Pons (tissue), 1 donor: ENCODE results near the gene DNAH9.

Source experiments
- DNase-seq: peaks from one replicate; pipeline ENCODE4 v3.0.0-alpha.2; 2016; ENCODE audit warnings: low spot score

Gene DNAH9

DNA sequence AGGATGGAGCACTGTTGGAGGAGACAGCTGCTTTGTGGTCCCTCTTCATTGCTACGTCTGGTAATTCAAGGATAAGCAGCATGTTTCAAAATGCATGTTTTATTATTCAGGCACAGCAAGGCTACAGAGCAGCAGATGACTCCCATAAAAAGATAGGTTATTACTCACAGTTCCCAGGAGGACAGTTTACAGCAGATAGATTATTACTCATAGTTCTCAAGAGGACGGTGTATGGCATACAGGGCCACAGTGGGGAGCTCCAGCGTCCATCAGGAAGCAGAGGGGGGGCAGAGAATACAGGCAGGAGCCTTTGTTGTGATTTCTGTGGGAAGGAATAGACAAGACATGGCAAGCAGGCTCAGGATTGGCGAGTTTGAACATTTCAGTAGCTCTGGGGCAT, 72.9 kb downstream of the DNAH9 start:
- peak; percentile 6 for DNase-seq

DNA sequence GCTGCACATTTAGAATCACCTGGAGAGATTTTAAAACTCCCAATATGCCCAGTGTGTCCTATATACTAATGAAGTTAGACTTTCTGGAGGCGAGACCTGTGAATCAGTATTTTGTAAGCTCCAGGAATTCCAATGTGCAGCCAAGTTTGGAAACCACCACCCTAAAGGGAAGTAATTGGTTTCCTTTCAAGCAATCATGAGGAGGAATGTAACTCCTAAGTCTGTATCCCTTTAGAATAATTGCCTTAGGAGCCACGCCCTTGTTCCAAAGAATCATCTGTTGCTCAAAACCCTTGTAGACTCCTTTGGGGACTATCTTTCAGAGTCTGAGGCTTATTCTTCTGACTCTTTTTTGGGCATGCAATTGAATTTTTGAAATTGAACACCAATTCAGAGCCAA, 84.4 kb downstream of the DNAH9 start:
- DNase-seq = no peak

- DNase-seq = no peak
These were observed 92.4 kb downstream of the DNAH9 start for GRCh38 chr17:11690681-11691080.

GRCh38 chr17:11692688-11693087, 94.4 kb downstream of the DNAH9 start:
- no peak for DNase-seq

GRCh38 chr17:11693284-11693683, 95.0 kb downstream of the DNAH9 start:
- no peak for DNase-seq

- DNase-seq = no peak
These were observed 102.4 kb downstream of the DNAH9 start for GRCh38 chr17:11700668-11701067.

GRCh38 chr17:11701911-11702310, 103.6 kb downstream of the DNAH9 start:
- DNase-seq = no peak

DNA sequence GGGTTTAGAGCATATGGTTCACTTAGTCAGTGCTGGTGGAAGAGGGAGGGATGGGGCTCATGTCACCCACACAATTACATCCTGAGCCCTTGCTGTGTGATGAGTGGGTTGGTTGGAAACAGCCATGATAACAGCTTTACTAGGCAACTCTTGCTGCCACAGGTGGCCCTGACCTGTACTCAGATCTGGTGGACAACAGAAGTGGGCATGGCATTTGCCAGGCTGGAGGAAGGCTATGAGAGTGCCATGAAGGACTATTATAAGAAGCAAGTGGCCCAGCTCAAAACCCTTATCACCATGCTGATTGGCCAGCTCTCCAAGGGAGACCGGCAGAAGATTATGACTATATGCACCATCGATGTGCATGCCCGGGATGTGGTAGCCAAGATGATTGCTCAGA, 105.8 kb downstream of the DNAH9 start:
- no peak for DNase-seq

GRCh38 chr17:11705111-11705510, 106.8 kb downstream of the DNAH9 start:
- DNase-seq = no peak

DNA sequence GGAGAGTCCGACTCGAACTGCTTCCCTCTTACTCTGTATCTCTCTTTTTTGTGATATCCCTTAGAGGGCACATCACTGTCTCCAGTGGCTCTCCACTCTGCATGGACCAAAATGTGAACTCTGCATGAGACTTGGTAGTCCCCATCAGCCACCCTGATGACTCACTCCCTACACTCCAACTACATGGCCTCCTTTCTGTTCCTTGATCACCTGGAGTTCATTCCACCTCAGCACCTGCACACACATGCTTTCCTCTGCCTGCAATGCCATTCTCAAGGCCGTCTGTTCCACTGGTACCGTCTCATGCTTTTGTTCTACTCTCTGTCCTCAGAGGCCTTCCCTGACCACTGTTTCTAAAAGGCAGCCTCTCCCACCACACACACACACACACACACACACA, 109.3 kb downstream of the DNAH9 start:
- no peak for DNase-seq

DNA sequence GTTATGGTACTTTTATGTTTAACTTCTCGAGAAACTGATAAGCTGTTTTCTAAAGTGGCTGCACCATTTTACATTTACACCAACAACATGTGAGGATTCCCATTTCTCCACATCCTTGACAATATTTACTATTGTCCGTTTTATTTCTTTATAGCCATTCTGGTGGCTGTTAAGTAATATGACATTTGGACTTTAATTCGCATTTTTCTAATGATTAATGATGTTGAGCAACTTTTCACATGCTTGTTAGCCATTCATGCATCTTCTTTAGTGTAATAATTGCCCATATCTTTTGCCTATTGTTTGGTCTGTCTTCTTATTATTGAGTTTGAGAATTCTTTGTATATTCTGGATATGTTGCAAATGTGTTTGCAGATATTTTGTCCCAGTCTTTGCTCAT, 114.2 kb downstream of the DNAH9 start:
- no peak for DNase-seq

DNA sequence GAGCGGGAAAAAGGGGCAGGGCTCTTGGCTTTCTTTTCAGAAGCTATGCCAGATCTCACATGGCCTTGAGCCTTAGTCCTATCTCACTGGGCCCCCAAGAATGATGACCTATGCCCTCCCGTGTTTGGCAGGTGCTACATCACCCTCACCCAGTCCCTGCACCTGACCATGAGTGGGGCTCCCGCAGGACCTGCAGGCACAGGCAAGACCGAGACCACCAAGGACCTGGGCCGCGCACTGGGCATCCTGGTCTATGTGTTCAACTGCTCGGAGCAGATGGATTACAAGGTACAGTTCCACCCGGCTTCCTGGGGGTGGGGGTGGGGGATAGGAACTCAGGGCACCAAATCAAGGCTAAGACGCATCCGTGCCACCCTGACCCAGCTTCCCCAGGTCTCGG, 120.9 kb downstream of the DNAH9 start:
- DNase-seq = no peak

- no peak for DNase-seq
These were observed 121.6 kb downstream of the DNAH9 start for GRCh38 chr17:11719856-11720255.

DNA sequence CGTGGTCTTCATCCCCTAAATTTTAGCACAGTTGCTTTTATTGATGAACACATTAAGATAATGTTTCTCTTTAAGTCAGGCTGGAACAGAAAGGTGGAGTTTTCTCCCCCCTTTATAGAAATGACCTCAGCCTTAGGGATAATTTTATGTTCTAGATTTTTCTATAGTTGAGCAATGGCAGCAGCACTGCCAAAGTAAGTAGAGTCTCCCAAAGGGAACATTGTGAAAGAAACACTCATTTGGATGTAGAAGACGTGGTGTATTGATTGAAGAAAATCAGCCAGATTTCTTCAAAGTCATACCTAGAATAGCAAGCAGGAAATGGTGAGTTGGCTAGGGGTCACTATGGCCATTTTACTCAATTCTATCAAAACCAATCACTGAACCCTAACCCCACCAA, 122.5 kb downstream of the DNAH9 start:
- DNase-seq = no peak

DNA sequence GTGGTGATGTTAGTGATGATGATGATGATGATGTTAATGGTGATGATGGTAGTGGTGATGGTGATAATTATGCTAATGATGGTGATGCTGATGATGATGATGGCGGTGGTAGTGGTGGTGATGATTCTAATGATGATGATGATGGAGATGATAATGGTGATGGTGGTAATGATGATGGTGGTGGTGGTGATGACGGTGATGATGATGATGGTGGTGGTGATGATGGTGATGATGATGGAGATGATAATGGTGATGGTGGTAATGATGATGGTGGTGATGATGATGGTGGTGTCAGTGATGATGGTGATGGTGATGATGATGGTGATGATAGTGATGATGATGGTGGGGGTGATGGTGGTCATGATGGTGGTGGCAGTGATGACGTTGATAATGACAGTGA, 132.5 kb downstream of the DNAH9 start:
- no peak for DNase-seq

- peak; percentile 16 for DNase-seq
These were observed 138.5 kb downstream of the DNAH9 start for GRCh38 chr17:11736613-11737312.

- DNase-seq = no peak
These were observed 139.0 kb downstream of the DNAH9 start for GRCh38 chr17:11737313-11737679.

GRCh38 chr17:11738151-11738550, 139.9 kb downstream of the DNAH9 start:
- no peak for DNase-seq

- no peak for DNase-seq
These were observed 141.1 kb downstream of the DNAH9 start for GRCh38 chr17:11739351-11739750.

GRCh38 chr17:11739848-11740247, 141.6 kb downstream of the DNAH9 start:
- DNase-seq = no peak

GRCh38 chr17:11742886-11743285, 144.6 kb downstream of the DNAH9 start:
- DNase-seq = peak; percentile 39

DNA sequence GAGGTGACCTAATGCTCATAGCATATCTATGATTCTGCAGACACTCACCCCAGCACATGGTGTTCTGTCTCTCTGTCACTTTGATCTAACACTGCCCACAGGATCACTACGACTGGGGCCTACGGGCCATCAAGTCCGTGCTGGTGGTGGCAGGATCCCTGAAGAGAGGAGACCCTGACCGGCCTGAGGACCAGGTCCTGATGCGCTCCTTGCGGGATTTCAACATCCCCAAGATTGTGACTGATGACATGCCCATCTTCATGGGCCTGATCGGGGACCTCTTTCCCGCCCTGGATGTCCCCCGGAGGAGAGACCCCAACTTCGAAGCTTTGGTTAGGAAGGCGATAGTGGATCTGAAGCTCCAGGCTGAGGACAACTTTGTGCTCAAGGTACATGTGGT, 146.4 kb downstream of the DNAH9 start:
- no peak for DNase-seq

GRCh38 chr17:11747441-11747840, 149.2 kb downstream of the DNAH9 start:
- no peak for DNase-seq

DNA sequence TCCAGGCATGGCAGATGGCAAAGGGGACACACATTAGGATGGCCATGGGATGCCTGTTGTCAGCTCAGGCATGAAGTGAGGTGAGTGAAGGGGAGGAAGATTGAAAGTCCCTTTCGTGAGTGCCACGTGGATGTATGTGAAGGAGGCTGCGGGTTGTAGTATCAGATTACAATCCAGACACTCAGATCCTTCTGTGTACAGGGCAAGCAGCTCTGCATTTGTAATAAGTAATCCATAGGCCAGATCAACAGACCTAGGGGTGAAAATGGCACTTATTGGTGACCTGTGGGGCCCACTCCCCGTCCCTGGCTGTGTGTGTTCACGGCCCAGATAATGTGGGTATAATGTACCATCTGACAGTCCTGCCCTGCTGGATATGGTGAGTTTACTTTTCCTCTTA, 159.5 kb downstream of the DNAH9 start:
- no peak for DNase-seq

GRCh38 chr17:11768106-11768505, 169.8 kb downstream of the DNAH9 start:
- DNase-seq = no peak
